ENCODE results near the gene ERBB3.
"Not testable (repeated sequence)": the region's sequence is repeated elsewhere in the genome, so short reads cannot be mapped to it uniquely, and the experiment has no call there.

Gene ERBB3

GRCh38 chr12:56079723-56080555 is at the start of gene ERBB3:
ERBB3 (plus strand) TSS chr12:56080165; CDS start chr12:56080301, 136 bp downstream.
- peak; percentile 74 to 82 for DNase-seq

- DNase-seq: peak in 1 of 2 experiments; percentile 19
Measured at GRCh38 chr12:56031987-56032386, 48.0 kb upstream of the ERBB3 start.

- no peak for DNase-seq
Measured at GRCh38 chr12:56034586-56035332, 45.2 kb upstream of the ERBB3 start.

GRCh38 chr12:56037161-56037560 is 42.8 kb upstream of the ERBB3 start:
- DNase-seq: no peak

- DNase-seq: no peak
Measured at GRCh38 chr12:56038022-56038655, 41.8 kb upstream of the ERBB3 start.

- peak in 1 of 2 experiments; percentile 26 for DNase-seq
Measured at GRCh38 chr12:56040151-56040550, 39.8 kb upstream of the ERBB3 start.

GRCh38 chr12:56040963-56041551 is 38.9 kb upstream of the ERBB3 start:
- DNase-seq: peak in 1 of 2 experiments; percentile 17

- DNase-seq: peak; percentile 88 to 92
Measured at GRCh38 chr12:56041552-56042429, 38.2 kb upstream of the ERBB3 start, which contains the start of gene RPS26. RPS26 (plus strand) TSS chr12:56041918; CDS start chr12:56042167, 249 bp downstream.

GRCh38 chr12:56042430-56042813 is 37.5 kb upstream of the ERBB3 start:
- not testable (repeated sequence) for DNase-seq

- no peak for DNase-seq
Measured at GRCh38 chr12:56042843-56043242, 37.1 kb upstream of the ERBB3 start.

- DNase-seq: peak; percentile 21 to 35
Measured at GRCh38 chr12:56046027-56046780, 33.8 kb upstream of the ERBB3 start.

GRCh38 chr12:56053407-56053893 is 26.5 kb upstream of the ERBB3 start:
- DNase-seq: no peak

- DNase-seq: not testable (repeated sequence)
Measured at GRCh38 chr12:56059964-56060363, 20.0 kb upstream of the ERBB3 start.

- no peak for DNase-seq
Measured at GRCh38 chr12:56061982-56062381, 18.0 kb upstream of the ERBB3 start.

GRCh38 chr12:56062996-56063395 is 17.0 kb upstream of the ERBB3 start:
- no peak for DNase-seq

- DNase-seq: no peak
Measured at GRCh38 chr12:56071648-56072047, 8.3 kb upstream of the ERBB3 start.

- no peak for DNase-seq
Measured at GRCh38 chr12:56074396-56074795, 5.6 kb upstream of the ERBB3 start.

- DNase-seq: not testable (repeated sequence)
Measured at GRCh38 chr12:56077966-56078365, 2.0 kb upstream of the ERBB3 start.

GRCh38 chr12:56078427-56078826 is 1.5 kb upstream of the ERBB3 start:
- no peak for DNase-seq

- peak; percentile 68 to 74 for DNase-seq
Measured at GRCh38 chr12:56078931-56079722, 838 bp upstream of the ERBB3 start.
